Right cardiac atrium (tissue), 5 donors: ENCODE results near the gene DEFB125. TPM values are rescaled to one million over a fixed set of nuclear protein-coding genes. Genes with fewer than 3 reads are reported as not detected.

Experiments used
- polyA plus RNA-seq: library from polyadenylated mRNA; stranded (reverse); fragments of 200-250 nt; gene quantifications from one replicate; pipeline ENCODE4 v1.2.3, GENCODE V29; 2013
- total RNA-seq, 4 donors: library from RNA; stranded (reverse); fragmentation: NEBNext Ultra II Directional; extraction: Animal tissue kit (Norgen Biotek cat#: 25700); gene quantifications; one replicate each; pipeline ENCODE4 v1.2.1, GENCODE V29; 2021
- donor health status: healthy with polysubstance abuse.
- donor health status: DM: no; HTN: yes; CAD: no.
- donor health status: DM: no; HTN: no; CAD: no.
- donor health status: DM: no; HTN: yes; CAD: no; lungs with severe emphysema.
- donor health status: DM: yes; HTN: yes; CAD: no.

Gene DEFB125
- total and polyA plus RNA-seq, 5 donors = not detected

Other genes with a start within 250 kb of the DEFB125 start
- gene DEFB126, start 54.9 kb downstream of the DEFB125 start, total RNA-seq = not detected
- not detected for gene DEFB126, start 54.9 kb downstream of the DEFB125 start, polyA plus RNA-seq
- gene DEFB127, start 69.8 kb downstream of the DEFB125 start, total RNA-seq = not detected
- not detected for gene DEFB127, start 69.8 kb downstream of the DEFB125 start, polyA plus RNA-seq
- gene DEFB128, start 102.0 kb downstream of the DEFB125 start, total RNA-seq = not detected
- not detected for gene DEFB128, start 102.0 kb downstream of the DEFB125 start, polyA plus RNA-seq
- gene DEFB129, start 139.6 kb downstream of the DEFB125 start, total RNA-seq = not detected
- not detected for gene DEFB129, start 139.6 kb downstream of the DEFB125 start, polyA plus RNA-seq
- not detected for gene DEFB132, start 170.1 kb downstream of the DEFB125 start, total RNA-seq
- gene DEFB132, start 170.1 kb downstream of the DEFB125 start, polyA plus RNA-seq = not detected
- 1 to 10 TPM; 4.8 to 9.1 (median 6.9) TPM for gene C20orf96, start 203.1 kb downstream of the DEFB125 start, total RNA-seq
- gene C20orf96, start 203.1 kb downstream of the DEFB125 start, polyA plus RNA-seq = 4.2 TPM
- 10 to 100 TPM; 13.0 to 14.3 (median 13.9) TPM for gene ZCCHC3, start 209.9 kb downstream of the DEFB125 start, total RNA-seq
- gene ZCCHC3, start 209.9 kb downstream of the DEFB125 start, polyA plus RNA-seq = 10.5 TPM
- 10 to 100 TPM in 3 of 4 donors, 1 to 10 TPM in 1; 7.4 to 13.7 (median 11.8) TPM for gene SOX12, start 237.9 kb downstream of the DEFB125 start, total RNA-seq
- gene SOX12, start 237.9 kb downstream of the DEFB125 start, polyA plus RNA-seq = 5.1 TPM